Suprapubic skin (tissue), 4 donors: ENCODE measurements around the gene RAB1A. TPM values are rescaled to one million over a fixed set of nuclear protein-coding genes. Genes with fewer than 3 reads are reported as not detected.

ENCODE experiments used
- DNase-seq, 2 donors: peaks; one replicate each; pipeline ENCODE4 v3.0.0-alpha.2; 2019; ENCODE audit warnings: low spot score in 2 of 2
- H3K27ac ChIP-seq: fragments of 200-600 bp; sonication (generic); one replicate; pipeline ENCODE4 v1.5.1; 2019
- H3K27me3 ChIP-seq: fragments of 200-600 bp; sonication (generic); one replicate; pipeline ENCODE4 v1.5.1; 2019
- H3K36me3 ChIP-seq: fragments of 200-600 bp; sonication (generic); one replicate; pipeline ENCODE4 v1.5.1; 2019
- H3K4me1 ChIP-seq: fragments of 200-600 bp; sonication (generic); one replicate; pipeline ENCODE4 v1.5.1; 2019
- H3K4me3 ChIP-seq: fragments of 200-600 bp; sonication (generic); one replicate; pipeline ENCODE4 v1.5.1; 2019; ENCODE audit warnings: mild to moderate bottlenecking
- H3K9me3 ChIP-seq: fragments of 200-600 bp; sonication (generic); one replicate; pipeline ENCODE4 v1.5.1; 2019
- CTCF ChIP-seq, 2 donors: fragments of 200-600 bp in 1 of 2; fragments of 450-650 bp in 1 of 2; sonication (generic) in 1 of 2; IDR thresholded peaks; one replicate each; pipeline ENCODE4 v1.5.1; 2016 to 2019; ENCODE audit warnings: antibody characterized with exemption in 2 of 2, mild to moderate bottlenecking in 1 of 2, moderate library complexity in 1 of 2
- EP300 ChIP-seq: sonication (generic); formaldehyde crosslinking; IDR thresholded peaks from one replicate; pipeline ENCODE4 v1.6.1; 2017; ENCODE audit warnings: antibody characterized with exemption
- POLR2A ChIP-seq, 2 donors: fragments of 450-650 bp; IDR thresholded peaks; one replicate each; pipeline ENCODE4 v1.6.1; 2017; ENCODE audit warnings: antibody characterized with exemption in 2 of 2, mild to moderate bottlenecking in 2 of 2, moderate library complexity in 2 of 2
- POLR2AphosphoS5 ChIP-seq, 3 donors: sonication (generic); formaldehyde crosslinking; IDR thresholded peaks; one replicate each; pipeline ENCODE4 v1.6.1; 2017; ENCODE audit warnings: antibody characterized with exemption in 3 of 3
- WGBS: methylation state at CpG from one replicate; pipeline ENCODE4 v1.1.5; 2018; 5-methylcytosine and 5-hydroxymethylcytosine counted together
- total RNA-seq, 4 donors: library from RNA; depleted of rRNA; stranded (reverse); fragments of >200 nt; gene quantifications; one replicate each; pipeline ENCODE4 v1.1.0, GENCODE V29; 2016

Gene RAB1A
- total RNA-seq, 4 donors from 2014 or later: 66.3 to 76.0 (median 68.3) TPM

DNA sequence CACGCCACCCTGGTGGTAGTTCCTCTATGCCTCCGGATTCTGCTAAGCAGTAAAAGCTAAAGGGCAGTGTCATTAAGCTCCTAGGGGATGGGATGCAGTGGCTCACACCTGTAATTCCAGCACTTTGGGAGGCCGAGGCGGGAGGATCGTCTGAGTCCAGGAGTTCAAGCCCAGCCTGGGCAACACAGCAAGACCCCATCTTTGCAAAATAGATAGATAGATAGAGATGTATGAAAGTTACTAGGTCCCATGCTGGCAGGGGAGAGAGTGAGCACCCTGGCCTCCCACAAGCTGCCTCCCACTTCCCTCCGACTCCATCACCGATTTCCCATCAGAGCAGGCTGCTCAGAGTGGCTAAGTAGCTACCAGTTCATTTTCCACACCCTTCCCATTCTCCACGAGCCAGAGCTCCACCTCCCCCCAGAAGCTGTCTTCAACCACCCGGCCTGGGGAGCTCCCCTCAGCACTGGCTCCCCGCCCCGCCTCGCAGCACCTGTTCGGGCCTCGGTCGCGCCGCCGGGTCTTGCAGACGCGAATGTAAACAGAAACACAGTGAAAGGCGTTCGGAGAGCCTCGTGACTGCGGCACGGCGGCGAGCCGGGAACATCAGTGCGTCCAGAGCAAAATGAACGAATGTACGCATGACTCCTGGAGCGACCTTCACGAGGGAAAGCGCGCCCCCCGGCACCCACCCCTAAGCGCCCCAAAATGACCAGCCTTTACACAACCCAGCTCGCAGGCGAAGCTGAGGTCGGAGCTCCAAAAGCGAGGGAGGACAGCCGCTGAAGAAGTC is 74.3 kb downstream of the RAB1A start:
- H3K27ac ChIP-seq: peak overlapping the region; percentile 85
- no peak for TF ChIP-seq POLR2A (IDR thresholded peaks at IDR 0.05)
- no peak for TF ChIP-seq EP300
- TF ChIP-seq CTCF (IDR thresholded peaks at IDR 0.05): no peak
- TF ChIP-seq POLR2AphosphoS5 (IDR thresholded peaks at IDR 0.05): no peak
- 18% methylated on average over 23 of the region's 42 CpGs for WGBS
- DNase-seq: peak in 1 of 2 donors; percentile 88
- no peaks in the 10 kb centered on the region for H3K27me3 ChIP-seq
- peak overlapping the region; percentile 58 for H3K4me3 ChIP-seq
- H3K36me3 ChIP-seq: no peaks in the 10 kb centered on the region
- H3K9me3 ChIP-seq: no peaks in the 10 kb centered on the region
- H3K4me1 ChIP-seq: peaks cover 39% of the 10 kb centered on the region

DNA sequence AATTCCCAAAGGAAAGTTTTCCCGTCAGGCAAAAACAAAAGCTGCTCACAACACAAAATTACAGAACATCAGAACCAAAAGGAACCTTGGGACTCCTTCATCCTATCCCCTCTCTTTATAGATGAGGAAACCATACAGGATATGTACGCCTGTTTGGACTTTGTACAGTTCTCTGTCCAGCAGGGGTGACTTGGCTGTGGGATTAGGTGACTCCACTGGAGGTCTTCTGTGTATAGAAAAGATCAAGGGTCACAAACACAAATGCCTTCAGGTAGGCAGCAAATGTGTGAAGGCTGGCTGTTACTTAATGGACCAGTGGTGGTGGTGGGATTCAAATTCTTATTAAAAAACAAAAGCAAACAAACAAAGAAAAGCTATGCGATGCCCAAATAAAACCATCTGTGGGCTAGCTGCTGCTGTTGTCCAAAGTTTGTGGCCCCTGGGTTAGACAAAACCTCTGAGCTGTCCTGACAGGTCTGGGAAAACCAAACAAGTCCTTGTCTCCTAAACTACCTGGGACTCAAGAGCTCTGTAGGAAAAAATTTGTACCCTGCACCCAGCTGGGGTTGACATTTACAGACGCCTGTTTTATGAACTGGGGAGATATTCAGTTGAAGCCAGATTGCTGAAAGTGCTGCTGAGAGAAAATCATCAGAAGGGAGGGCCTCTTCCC is 75.0 kb downstream of the RAB1A start:
- no peaks in the 10 kb centered on the region for H3K27me3 ChIP-seq
- peak overlapping the region; percentile 58 for H3K4me3 ChIP-seq
- WGBS: 85% methylated on average over 4 of the region's 4 CpGs
- TF ChIP-seq POLR2A (IDR thresholded peaks at IDR 0.05): no peak
- H3K9me3 ChIP-seq: no peaks in the 10 kb centered on the region
- DNase-seq: no peak
- no peak overlapping the region for H3K27ac ChIP-seq
- no peaks in the 10 kb centered on the region for H3K36me3 ChIP-seq
- peaks cover 32% of the 10 kb centered on the region for H3K4me1 ChIP-seq

GRCh38 chr2:65053199-65053598 is 76.7 kb downstream of the RAB1A start:
- Histone ChIP-seq H3K4me1 (peaks cover 19% of the 10 kb centered on the region), H3K36me3 (no peaks in the 10 kb centered on the region), H3K27me3 (no peaks in the 10 kb centered on the region), H3K9me3 (no peaks in the 10 kb centered on the region), H3K27ac (no peak overlapping the region), H3K4me3 (no peak overlapping the region)
- WGBS: 20% methylated on average over 1 of the region's 1 CpG
- no peak for DNase-seq
- TF ChIP-seq EP300 (no peak), POLR2AphosphoS5 (IDR thresholded peaks at IDR 0.05) (no peak), CTCF (IDR thresholded peaks at IDR 0.05) (no peak), POLR2A (IDR thresholded peaks at IDR 0.05) (no peak)

- Histone ChIP-seq H3K27ac (no peak overlapping the region), H3K4me3 (no peak overlapping the region), H3K36me3 (no peaks in the 10 kb centered on the region), H3K4me1 (peaks cover 8% of the 10 kb centered on the region), H3K9me3 (no peaks in the 10 kb centered on the region), H3K27me3 (no peaks in the 10 kb centered on the region)
- WGBS: 93% methylated on average over 3 of the region's 3 CpGs
- DNase-seq: no peak
- TF ChIP-seq EP300 (no peak), POLR2A (IDR thresholded peaks at IDR 0.05) (no peak), POLR2AphosphoS5 (IDR thresholded peaks at IDR 0.05) (no peak), CTCF (IDR thresholded peaks at IDR 0.05) (no peak)
Observed at GRCh38 chr2:65050931-65051330, 79.0 kb downstream of the RAB1A start.

DNA sequence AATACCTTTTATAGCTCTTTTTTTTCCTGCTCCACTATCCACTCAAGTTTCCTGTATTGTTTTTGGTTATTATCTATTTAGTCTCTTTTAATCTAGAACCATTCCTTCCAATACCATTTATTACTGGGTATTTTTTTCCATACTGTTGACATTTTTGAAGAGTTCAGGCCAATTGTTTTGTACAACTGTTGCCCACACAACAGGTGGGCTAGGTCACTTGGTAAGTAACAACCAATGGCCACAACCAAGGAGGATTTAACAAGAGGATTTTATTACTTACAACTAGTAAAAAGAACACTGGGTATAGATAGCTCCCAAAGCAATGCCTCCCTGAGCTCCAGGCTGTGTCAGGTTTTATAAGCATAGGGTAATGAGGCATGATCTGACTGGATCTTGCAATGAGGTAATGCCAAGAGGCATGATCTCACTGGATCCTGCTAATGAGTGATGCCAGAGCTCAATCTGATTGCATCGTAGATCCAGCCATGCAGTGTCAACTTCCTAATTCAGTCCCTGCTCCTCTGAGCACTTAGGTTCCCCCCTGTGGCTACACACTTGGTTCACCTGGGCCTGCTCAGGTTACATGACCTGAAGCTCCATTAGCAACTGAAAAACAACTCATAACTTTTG is 80.8 kb downstream of the RAB1A start:
- no peaks in the 10 kb centered on the region for H3K4me1 ChIP-seq
- H3K27ac ChIP-seq: no peak overlapping the region
- no peak overlapping the region for H3K4me3 ChIP-seq
- no peaks in the 10 kb centered on the region for H3K27me3 ChIP-seq
- WGBS: 60% methylated on average over 1 of the region's 1 CpG
- no peak for TF ChIP-seq EP300
- TF ChIP-seq POLR2A (IDR thresholded peaks at IDR 0.05): no peak
- no peak for TF ChIP-seq CTCF (IDR thresholded peaks at IDR 0.05)
- no peak for TF ChIP-seq POLR2AphosphoS5 (IDR thresholded peaks at IDR 0.05)
- DNase-seq: peak in 1 of 2 donors; percentile 9
- H3K36me3 ChIP-seq: no peaks in the 10 kb centered on the region
- H3K9me3 ChIP-seq: no peaks in the 10 kb centered on the region
